HEK293 (cell line): Measurements from ENCODE around the gene TAF5L.

Source experiments
- CTCF ChIA-PET: fragments of 350-600 bp; formaldehyde crosslinking; extraction: SDS; loops from one replicate; lab custom pipeline; 2021; ENCODE audit warnings: antibody characterized with exemption; lab: Yijun Ruan, JAX
- POLR2A ChIA-PET: fragments of 300-600 bp; formaldehyde crosslinking; extraction: SDS; loops from one replicate; lab custom pipeline; 2020; ENCODE audit warnings: antibody characterized with exemption, inconsistent platforms; lab: Yijun Ruan, JAX
- H3K27ac ChIP-seq: fragments of 200-500 bp; sonication (Bioruptor generic); 2 replicates; pipeline ENCODE4 v1.5.1; 2014; ENCODE audit warnings: low read depth, low read length, control low read depth, inconsistent platforms; ENCODE audit errors: extremely low read depth
- H3K36me3 ChIP-seq, 2 experiments: fragments of 200-500 bp in 1 of 2; sonication (Bioruptor generic) in 1 of 2; 1 replicate in 1 of 2; 2 replicates in 1 of 2; pipeline ENCODE4 v1.5.1; 2014 to 2017; ENCODE audit warnings: inconsistent platforms in 2 of 2, low read length in 2 of 2; ENCODE audit not compliant: control insufficient read depth in 2 of 2, insufficient read depth in 1 of 2
- H3K4me1 ChIP-seq: fragments of 200-500 bp; sonication (Bioruptor generic); 2 replicates; pipeline ENCODE4 v1.5.1; 2014; ENCODE audit warnings: mild to moderate bottlenecking, low read length, inconsistent platforms; ENCODE audit not compliant: control insufficient read depth, insufficient read depth
- H3K4me3 ChIP-seq: 2 replicates; pipeline ENCODE4 v1.5.1; 2011; ENCODE audit warnings: low read depth, mild to moderate bottlenecking, control low read depth, low read length, moderate library complexity
- H3K9me3 ChIP-seq: fragments of 200-500 bp; sonication (Bioruptor generic); 2 replicates; pipeline ENCODE4 v1.5.1; 2014; ENCODE audit warnings: low read depth, low read length, inconsistent platforms; ENCODE audit not compliant: control insufficient read depth, insufficient read depth
- HIC1 ChIP-seq: fragments of 450-650 bp; formaldehyde crosslinking; IDR thresholded peaks from 2 replicates; pipeline ENCODE4 v1.5.1; 2016; ENCODE audit warnings: missing biosample characterization, missing genetic modification characterization
- OVOL3 ChIP-seq: fragments of 450-650 bp; formaldehyde crosslinking; IDR thresholded peaks from 2 replicates; pipeline ENCODE4 v1.5.1; 2016; ENCODE audit warnings: missing biosample characterization, missing genetic modification characterization
- SCRT2 ChIP-seq: fragments of 450-650 bp; formaldehyde crosslinking; IDR thresholded peaks from 2 replicates; pipeline ENCODE4 v1.5.1; 2016; ENCODE audit warnings: missing biosample characterization, missing genetic modification characterization
- SP7 ChIP-seq: fragments of 450-650 bp; formaldehyde crosslinking; IDR thresholded peaks from 2 replicates; pipeline ENCODE4 v1.5.1; 2016; ENCODE audit warnings: missing biosample characterization, missing genetic modification characterization
- YY2 ChIP-seq: fragments of 450-650 bp; formaldehyde crosslinking; IDR thresholded peaks from 2 replicates; pipeline ENCODE4 v1.5.1; 2016; ENCODE audit warnings: missing biosample characterization, missing genetic modification characterization
- ZNF10 ChIP-seq: fragments of 450-650 bp; formaldehyde crosslinking; IDR thresholded peaks from 2 replicates; pipeline ENCODE4 v1.5.1; 2017; ENCODE audit warnings: missing biosample characterization, missing genetic modification characterization
- ZNF114 ChIP-seq: fragments of 450-650 bp; formaldehyde crosslinking; IDR thresholded peaks from 2 replicates; pipeline ENCODE4 v1.5.0; 2017; ENCODE audit warnings: missing biosample characterization, missing genetic modification characterization
- ZNF214 ChIP-seq: fragments of 450-650 bp; formaldehyde crosslinking; IDR thresholded peaks from 2 replicates; pipeline ENCODE4 v1.5.1; 2017; ENCODE audit warnings: missing biosample characterization, mild to moderate bottlenecking, missing genetic modification characterization, borderline replicate concordance
- ZNF292 ChIP-seq: fragments of 450-650 bp; formaldehyde crosslinking; IDR thresholded peaks from 2 replicates; pipeline ENCODE4 v1.5.1; 2016; ENCODE audit warnings: low read depth, missing biosample characterization, missing genetic modification characterization, borderline replicate concordance
- ZNF302 ChIP-seq: fragments of 450-650 bp; formaldehyde crosslinking; IDR thresholded peaks from 2 replicates; pipeline ENCODE4 v1.5.1; 2016; ENCODE audit warnings: missing biosample characterization, missing genetic modification characterization, low read depth
- ZNF610 ChIP-seq: fragments of 450-650 bp; formaldehyde crosslinking; IDR thresholded peaks from 2 replicates; pipeline ENCODE4 v1.5.1; 2016; ENCODE audit warnings: missing biosample characterization, missing genetic modification characterization, borderline replicate concordance
- ZNF624 ChIP-seq: fragments of 450-650 bp; formaldehyde crosslinking; IDR thresholded peaks from 2 replicates; pipeline ENCODE4 v1.5.1; 2017; ENCODE audit warnings: missing biosample characterization, missing genetic modification characterization
- ZNF629 ChIP-seq: fragments of 450-650 bp; formaldehyde crosslinking; IDR thresholded peaks from 2 replicates; pipeline ENCODE4 v1.5.1; 2017; ENCODE audit warnings: missing biosample characterization, missing genetic modification characterization
- ZNF639 ChIP-seq: fragments of 450-650 bp; formaldehyde crosslinking; IDR thresholded peaks from 2 replicates; pipeline ENCODE4 v1.5.1; 2016; ENCODE audit warnings: missing biosample characterization, missing genetic modification characterization
- ZNF660 ChIP-seq: fragments of 450-650 bp; IDR thresholded peaks from 2 replicates; pipeline ENCODE4 v1.5.1; 2018; ENCODE audit warnings: missing biosample characterization, mild to moderate bottlenecking, missing genetic modification characterization
- TF ChIP-seq, protein P1 (sequence below): fragments of 450-650 bp; IDR thresholded peaks from 2 replicates; pipeline ENCODE4 v1.5.1; 2018; ENCODE audit warnings: missing biosample characterization, mild to moderate bottlenecking, missing genetic modification characterization
- TF ChIP-seq, protein P2 (sequence below): fragments of 450-650 bp; formaldehyde crosslinking; IDR thresholded peaks from 2 replicates; pipeline ENCODE4 v1.5.1; 2016; ENCODE audit warnings: missing biosample characterization, missing genetic modification characterization
- TF ChIP-seq, protein P3 (sequence below): fragments of 450-650 bp; formaldehyde crosslinking; IDR thresholded peaks from 2 replicates; pipeline ENCODE4 v1.5.1; 2016; ENCODE audit warnings: missing biosample characterization, missing genetic modification characterization
- TF ChIP-seq, protein P4 (sequence below): fragments of 450-650 bp; formaldehyde crosslinking; IDR thresholded peaks from 2 replicates; pipeline ENCODE4 v1.5.1; 2016; ENCODE audit warnings: missing biosample characterization, missing genetic modification characterization

TAF5L gene

DNA sequence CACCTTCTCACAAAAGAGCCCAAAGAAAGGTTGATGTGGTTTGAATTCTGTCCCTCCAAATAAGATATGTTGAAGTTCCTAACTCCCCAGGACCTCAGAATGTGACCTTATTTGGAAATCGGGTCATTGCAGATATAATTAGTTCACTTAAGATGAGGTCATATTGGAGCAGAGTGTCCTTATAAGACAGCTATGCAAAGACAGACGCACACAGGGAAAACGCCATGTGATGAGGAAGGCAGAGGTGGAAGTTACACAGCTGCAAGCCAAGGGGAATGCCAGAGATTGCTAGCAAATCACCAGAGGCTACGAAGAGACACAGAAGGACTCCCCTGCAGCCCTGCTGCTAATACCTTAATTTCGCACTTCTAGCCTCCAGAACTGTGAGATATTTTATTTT is 62.2 kb downstream of the TAF5L start (continued):
- TF ChIP-seq ZNF302 (tag by site-specific recombination) (no peak), ZNF629 (tag by site-specific recombination) (peak; percentile 81), ZNF639 (tag by site-specific recombination) (peak; percentile 16; the same call in 1 of the 2 replicates), ZNF610 (tag by site-specific recombination) (no peak), ZNF292 (tag by site-specific recombination) (no peak), ZNF10 (tag by site-specific recombination) (0 out of 2 replicates have a peak, but pooled peaks have one; percentile 34), ZNF214 (tag by site-specific recombination) (no peak), OVOL3 (tag by site-specific recombination) (no peak), YY2 (tag by site-specific recombination) (no peak), ZNF624 (tag by site-specific recombination) (no peak)
- TF ChIP-seq, protein P1, sequence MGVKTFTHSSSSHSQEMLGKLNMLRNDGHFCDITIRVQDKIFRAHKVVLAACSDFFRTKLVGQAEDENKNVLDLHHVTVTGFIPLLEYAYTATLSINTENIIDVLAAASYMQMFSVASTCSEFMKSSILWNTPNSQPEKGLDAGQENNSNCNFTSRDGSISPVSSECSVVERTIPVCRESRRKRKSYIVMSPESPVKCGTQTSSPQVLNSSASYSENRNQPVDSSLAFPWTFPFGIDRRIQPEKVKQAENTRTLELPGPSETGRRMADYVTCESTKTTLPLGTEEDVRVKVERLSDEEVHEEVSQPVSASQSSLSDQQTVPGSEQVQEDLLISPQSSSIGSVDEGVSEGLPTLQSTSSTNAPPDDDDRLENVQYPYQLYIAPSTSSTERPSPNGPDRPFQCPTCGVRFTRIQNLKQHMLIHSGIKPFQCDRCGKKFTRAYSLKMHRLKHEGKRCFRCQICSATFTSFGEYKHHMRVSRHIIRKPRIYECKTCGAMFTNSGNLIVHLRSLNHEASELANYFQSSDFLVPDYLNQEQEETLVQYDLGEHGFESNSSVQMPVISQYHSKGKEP = no peak

GRCh38 chr1:229563241-229563640 is 62.7 kb downstream of the TAF5L start:
- POLR2A ChIA-PET = interaction anchor here (0.6 to 1.3 kb wide), 3 partner anchors 22 to 571 kb away, joined by 3 to 8 read pairs (median 7); partner anchors contain the start of genes TAF5L and URB2
- CTCF ChIA-PET = interaction anchor here (0.7 to 1.3 kb wide), 3 partner anchors 12 to 55 kb away, joined by 3 to 5 read pairs (median 4); partner anchors contain the start of gene NUP133
- Histone ChIP-seq H3K4me3 (no peak overlapping the region), H3K9me3 (no peaks in the 10 kb centered on the region), H3K36me3 (no peaks in the 10 kb centered on the region), H3K4me1 (0 out of 2 replicates have a peak, but pooled peaks cover 2% of the 10 kb centered on the region), H3K27ac (no peak overlapping the region)
- no peak for TF ChIP-seq HIC1 (tag by site-specific recombination)
- TF ChIP-seq, protein P2, sequence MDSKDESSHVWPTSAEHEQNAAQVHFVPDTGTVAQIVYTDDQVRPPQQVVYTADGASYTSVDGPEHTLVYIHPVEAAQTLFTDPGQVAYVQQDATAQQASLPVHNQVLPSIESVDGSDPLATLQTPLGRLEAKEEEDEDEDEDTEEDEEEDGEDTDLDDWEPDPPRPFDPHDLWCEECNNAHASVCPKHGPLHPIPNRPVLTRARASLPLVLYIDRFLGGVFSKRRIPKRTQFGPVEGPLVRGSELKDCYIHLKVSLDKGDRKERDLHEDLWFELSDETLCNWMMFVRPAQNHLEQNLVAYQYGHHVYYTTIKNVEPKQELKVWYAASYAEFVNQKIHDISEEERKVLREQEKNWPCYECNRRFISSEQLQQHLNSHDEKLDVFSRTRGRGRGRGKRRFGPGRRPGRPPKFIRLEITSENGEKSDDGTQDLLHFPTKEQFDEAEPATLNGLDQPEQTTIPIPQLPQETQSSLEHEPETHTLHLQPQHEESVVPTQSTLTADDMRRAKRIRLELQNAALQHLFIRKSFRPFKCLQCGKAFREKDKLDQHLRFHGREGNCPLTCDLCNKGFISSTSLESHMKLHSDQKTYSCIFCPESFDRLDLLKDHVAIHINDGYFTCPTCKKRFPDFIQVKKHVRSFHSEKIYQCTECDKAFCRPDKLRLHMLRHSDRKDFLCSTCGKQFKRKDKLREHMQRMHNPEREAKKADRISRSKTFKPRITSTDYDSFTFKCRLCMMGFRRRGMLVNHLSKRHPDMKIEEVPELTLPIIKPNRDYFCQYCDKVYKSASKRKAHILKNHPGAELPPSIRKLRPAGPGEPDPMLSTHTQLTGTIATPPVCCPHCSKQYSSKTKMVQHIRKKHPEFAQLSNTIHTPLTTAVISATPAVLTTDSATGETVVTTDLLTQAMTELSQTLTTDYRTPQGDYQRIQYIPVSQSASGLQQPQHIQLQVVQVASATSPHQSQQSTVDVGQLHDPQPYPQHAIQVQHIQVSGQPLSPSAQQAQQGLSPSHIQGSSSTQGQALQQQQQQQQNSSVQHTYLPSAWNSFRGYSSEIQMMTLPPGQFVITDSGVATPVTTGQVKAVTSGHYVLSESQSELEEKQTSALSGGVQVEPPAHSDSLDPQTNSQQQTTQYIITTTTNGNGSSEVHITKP = peak; percentile 8; the same call in 1 of the 2 replicates

GRCh38 chr1:229562686-229563085 is 63.2 kb downstream of the TAF5L start:
- POLR2A ChIA-PET = interaction anchor here (1.2 to 1.3 kb wide), 2 partner anchors 22 to 63 kb away, joined by 3 to 8 read pairs; partner anchors contain the start of genes TAF5L and URB2
- no peaks in the 10 kb centered on the region for H3K36me3 ChIP-seq
- no peak overlapping the region for H3K4me3 ChIP-seq
- CTCF ChIA-PET = interaction anchor here (0.7 to 1.1 kb wide), 2 partner anchors 13 to 54 kb away, joined by 3 to 4 read pairs; partner anchors contain the start of gene NUP133
- H3K27ac ChIP-seq = no peak overlapping the region
- 0 out of 2 replicates have a peak, but pooled peaks cover 2% of the 10 kb centered on the region for H3K4me1 ChIP-seq
- H3K9me3 ChIP-seq = no peaks in the 10 kb centered on the region
- TF ChIP-seq ZNF114 (tag by site-specific recombination) (no peak), SP7 (tag by site-specific recombination) (peak; percentile 72), SCRT2 (no peak), ZNF302 (tag by site-specific recombination) (no peak), ZNF660 (tag by site-specific recombination) (0 out of 2 replicates have a peak, but pooled peaks have one; percentile 7)
- TF ChIP-seq, protein P3, sequence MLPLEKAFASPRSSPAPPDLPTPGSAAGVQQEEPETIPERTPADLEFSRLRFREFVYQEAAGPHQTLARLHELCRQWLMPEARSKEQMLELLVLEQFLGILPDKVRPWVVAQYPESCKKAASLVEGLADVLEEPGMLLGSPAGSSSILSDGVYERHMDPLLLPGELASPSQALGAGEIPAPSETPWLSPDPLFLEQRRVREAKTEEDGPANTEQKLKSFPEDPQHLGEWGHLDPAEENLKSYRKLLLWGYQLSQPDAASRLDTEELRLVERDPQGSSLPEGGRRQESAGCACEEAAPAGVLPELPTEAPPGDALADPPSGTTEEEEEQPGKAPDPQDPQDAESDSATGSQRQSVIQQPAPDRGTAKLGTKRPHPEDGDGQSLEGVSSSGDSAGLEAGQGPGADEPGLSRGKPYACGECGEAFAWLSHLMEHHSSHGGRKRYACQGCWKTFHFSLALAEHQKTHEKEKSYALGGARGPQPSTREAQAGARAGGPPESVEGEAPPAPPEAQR (tag by site-specific recombination) = no peak
- TF ChIP-seq, protein P4, sequence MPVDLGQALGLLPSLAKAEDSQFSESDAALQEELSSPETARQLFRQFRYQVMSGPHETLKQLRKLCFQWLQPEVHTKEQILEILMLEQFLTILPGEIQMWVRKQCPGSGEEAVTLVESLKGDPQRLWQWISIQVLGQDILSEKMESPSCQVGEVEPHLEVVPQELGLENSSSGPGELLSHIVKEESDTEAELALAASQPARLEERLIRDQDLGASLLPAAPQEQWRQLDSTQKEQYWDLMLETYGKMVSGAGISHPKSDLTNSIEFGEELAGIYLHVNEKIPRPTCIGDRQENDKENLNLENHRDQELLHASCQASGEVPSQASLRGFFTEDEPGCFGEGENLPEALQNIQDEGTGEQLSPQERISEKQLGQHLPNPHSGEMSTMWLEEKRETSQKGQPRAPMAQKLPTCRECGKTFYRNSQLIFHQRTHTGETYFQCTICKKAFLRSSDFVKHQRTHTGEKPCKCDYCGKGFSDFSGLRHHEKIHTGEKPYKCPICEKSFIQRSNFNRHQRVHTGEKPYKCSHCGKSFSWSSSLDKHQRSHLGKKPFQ (tag by site-specific recombination) = no peak
